Stimulated activated CD8-positive, alpha-beta memory T cell treated with anti-CD3 and anti-CD28 coated beads, Interleukin-7, amount 100 ng/mL, for 4 hours (primary cell): ENCODE results near the gene GMCL2.

Source experiments
- DNase-seq, 2 donors: peaks; one replicate each; pipeline ENCODE4 v3.0.0-alpha.2; 2020; ENCODE audit warnings: low read depth in 2 of 2

GMCL2 gene

DNA sequence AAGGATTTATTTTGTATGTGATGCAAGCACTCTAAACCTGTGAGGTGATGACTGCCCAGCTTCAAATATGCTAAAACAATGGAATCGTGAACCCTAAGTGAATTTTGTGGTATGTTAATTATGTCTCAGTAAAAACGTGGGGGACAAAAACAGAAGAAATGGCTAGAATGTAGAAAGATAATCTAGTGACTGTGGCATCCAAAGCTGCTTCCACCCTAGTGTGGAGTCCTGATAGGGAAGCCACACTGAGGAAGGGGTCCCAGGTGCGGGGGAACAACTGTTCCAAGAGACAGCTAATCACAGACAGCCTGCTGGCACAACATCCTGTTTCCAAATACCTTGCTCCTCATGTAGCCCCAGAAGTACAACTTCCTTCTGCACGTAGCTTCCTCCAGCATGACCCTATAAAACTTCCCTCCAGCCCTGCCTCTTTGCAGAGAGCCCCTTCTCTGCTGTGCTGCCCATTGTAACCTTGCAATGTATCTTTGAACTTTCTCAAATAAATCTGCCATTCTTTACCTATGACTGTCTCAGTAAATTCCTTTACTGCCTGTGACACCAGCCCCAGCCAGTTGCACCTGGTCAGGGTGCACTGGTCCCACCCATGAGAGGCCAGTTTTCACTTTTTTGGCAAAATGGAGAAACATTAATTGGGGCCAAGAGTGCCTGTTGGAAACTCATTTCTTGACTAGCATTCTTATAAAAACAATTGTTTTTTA is 4.9 kb downstream of the GMCL2 start:
- DNase-seq: no peak

DNA sequence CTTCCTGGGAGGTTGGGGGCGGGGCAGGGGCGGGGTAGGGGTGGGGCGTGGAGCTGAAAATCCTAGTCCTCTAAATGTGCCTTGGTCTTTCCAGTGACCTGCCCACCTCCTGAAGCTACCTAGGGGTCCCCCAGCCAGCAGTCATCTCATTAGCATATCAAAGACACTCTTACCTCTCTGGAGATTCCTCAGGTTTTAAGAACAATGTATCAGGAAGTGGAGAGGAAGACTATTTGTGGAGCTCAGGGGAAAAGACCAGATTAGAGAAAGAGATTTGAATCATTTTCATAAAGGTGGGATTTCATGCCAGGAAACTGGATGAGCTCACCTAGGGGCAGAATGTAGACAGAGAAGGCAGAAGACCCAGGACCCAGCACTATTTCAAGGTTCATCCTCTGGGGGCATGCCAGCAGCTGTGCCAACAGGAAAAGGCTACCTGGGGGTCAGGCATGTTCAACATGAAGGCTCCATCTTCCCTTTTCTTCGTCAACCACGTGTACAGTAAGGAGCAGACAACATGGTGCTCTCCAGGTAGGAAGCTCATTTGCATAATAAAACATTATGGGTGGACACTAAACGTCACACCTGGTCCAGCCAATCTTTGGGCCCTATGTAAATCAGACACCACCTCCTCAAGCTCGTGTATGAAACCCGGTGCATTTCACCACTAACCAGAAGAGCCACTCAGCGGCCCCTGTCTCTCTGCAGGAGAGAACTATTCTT is 6.9 kb downstream of the GMCL2 start:
- no peak for DNase-seq

DNA sequence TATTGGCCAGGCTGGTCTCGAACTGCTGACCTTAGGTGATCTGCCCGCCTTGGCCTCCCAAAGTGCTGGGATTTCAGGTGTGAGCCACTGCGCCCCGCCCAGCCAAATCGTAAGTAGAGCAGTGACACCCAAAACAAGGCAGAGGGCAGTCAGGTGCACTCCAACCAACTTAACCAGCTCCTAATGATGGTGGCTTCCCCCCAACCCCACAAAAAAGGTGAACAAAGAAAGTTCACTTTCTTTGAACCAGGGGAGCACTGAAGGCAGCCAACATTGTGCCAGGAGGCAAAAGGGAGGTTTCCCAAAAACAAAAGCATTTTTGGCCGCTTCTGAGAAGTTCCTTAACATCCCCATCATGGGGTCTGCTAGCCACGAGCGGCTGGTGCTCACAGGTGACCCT is 9.6 kb downstream of the GMCL2 start:
- no peak for DNase-seq

DNA sequence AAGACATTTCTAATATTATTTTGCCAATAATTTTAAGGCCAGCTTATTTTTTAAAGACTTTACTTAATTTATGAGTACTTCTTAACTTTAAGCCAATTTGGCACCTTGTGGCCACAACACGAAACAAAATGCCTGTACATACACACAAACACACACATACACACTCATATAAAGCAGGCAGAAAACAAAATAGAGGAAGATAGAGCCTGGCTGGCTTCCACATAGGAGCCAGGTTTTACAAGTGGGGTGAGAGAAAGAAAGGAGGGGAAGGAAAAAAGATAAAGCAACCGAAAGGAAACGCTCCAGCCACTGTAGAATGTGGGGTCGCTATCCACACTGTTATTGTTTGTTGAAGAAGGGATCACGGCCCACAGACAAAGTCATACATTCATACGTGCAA is 10.4 kb downstream of the GMCL2 start:
- DNase-seq: no peak

DNA sequence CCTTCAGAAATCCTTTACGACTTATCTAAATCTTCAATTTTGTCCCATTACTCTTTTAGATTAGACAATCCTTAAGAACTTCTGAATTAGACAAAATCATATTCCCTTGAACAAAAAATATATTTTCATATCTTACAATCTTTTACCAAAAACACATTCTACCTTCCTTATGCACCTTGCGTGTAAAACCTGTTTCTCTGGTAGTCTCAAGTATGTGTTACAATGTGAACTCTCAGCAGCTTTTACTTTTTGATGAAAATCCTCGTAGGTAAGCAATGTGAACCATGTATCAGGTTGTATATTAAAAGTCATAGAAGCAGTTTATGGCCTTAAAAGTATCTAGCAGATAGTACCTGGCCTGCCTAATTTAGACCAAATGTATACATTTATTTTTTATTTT is 12.7 kb downstream of the GMCL2 start:
- DNase-seq: no peak

DNA sequence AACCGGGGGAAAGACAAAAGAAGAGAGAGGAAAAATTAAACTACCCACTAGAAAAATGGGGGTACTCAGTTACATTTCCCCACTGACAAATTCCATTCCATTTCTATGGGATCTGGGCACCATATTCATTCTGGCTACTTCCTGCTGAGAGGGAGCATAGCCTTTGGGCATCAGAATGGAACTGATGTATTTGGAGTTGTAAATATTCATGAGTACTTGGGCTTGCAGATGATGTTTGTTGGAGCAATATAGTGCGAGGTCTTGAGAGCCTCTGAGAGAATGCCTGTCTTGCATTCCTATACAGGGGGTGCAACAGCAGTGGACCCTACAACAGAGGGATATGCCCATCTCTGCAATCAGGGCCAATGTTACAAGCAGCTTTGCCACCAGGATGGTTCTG is 16.7 kb downstream of the GMCL2 start:
- no peak for DNase-seq

DNA sequence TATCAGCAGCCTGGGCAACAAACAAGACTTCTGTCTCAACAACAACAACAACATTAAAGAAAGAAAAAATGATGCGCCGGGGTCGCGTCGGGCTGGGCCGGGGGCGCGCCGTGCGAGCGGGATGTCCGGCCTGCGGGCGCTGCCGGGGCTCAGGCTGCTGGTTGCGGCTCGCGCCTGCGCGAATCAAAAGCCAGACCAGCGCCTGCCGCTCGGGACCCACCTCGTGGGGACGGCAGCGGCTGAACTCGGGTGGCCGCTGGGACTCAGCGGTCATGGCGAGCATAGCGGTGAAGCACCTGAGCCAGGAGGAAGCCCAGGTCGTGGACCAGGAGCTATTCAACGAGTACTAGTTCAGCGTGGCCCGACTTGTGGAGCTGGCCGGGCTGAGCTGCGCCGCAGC is 21.6 kb downstream of the GMCL2 start:
- no peak for DNase-seq

DNA sequence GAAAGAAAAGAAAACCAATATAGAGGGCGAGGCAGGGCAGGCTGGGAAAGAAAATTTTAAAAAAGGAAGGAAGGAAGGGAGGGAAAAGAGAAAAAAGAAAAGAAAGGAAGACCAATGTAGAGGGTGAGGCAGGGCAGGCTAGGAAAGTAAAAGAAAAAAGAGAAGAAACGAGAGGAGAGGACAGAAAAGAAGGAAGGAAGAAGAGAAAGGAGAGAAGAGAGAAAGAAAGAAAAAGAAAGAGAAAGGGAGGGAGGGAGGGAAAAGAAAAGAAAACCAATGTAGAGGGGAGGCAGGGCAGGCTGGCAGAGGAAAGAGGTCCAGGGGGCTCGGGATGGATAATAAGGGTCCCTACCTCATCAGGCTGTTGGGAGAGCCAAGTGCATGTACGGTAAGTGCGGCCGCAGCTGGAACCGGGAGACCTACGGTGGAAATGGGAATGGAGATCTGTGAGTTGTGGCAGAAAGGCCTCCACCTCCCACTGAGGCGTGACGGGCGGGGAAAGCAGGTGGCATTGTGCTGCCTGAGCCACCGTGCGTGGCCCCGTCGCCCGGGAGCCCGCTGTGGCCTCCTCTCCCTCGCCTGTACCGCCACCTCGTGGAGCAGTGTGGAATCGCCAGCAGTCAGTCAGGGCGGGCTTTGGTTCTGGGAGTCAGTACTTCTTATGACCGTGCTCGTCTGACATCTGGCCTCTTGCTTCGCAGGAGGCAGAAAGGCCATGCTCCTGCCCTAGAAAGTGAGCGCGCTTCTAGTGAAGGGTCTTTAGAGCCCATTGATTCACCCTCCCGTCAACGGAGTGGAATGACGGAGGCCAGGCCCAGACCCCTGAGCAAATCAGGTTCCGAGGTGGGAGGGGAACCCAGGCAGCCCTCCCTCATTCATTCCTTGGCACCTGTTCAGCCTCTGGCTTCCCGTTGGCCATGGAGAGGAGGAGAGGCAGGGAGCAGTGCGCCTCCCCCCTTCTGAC is 23.1 kb downstream of the GMCL2 start:
- peak; percentile 78 to 86 for DNase-seq

DNA sequence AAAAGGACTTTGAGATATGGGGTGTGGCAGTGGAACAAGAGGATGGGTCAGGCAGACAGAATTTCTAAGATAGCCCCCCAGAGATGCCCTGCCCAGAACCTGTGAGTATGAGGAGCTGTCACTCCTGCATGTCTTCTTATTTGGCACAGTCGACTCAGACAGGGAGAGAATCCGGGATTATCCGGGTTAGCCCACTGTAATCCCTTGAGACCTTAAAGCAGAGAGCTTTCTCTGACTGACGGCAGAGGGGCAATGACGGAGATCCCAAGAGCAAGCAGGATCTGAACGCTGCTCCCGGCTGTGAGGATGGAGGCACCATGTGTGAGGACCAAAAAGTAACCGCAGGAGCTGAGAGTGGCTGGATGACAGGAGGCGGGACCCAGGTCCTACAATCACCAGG is 24.7 kb downstream of the GMCL2 start:
- DNase-seq: no peak

DNA sequence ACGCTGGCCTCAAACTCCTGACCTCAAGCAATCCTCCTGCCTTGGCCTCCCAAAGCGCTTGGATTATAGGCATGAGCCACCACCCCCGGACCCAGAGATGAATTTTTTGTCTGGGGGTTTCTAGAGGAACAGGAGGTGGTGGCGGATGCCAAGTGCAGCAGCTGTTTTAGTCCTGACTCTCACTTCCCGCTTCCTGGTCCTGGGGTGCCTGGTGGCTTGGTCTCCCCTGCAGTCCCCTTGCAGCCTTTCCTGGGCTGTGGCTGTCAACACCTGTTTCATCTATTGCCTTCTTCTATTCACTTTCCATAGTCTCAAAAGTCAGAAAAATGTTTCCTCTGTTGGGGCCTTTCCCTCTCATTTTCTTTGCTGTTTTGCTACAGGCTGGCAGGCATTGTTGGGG is 27.0 kb downstream of the GMCL2 start:
- DNase-seq: no peak

DNA sequence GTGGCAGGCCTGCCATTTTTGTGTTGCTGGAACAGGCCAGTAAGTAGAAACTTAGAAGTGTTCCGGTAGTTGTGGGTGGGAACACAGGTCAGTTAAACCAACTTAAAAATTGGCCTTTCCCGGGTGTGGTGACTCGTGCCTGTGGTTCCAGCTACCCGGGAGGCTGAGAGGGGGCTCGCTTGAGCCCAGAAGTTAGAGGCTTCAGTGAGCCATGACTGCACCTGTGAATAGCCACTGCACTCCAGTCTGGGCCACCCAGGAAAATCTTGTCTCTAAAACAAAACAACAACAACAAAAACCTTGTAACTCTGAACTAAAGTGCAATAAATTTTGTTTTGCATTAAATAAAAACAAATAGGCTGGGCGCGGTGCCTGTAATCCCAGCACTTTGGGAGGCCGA is 32.1 kb downstream of the GMCL2 start:
- DNase-seq: no peak

DNA sequence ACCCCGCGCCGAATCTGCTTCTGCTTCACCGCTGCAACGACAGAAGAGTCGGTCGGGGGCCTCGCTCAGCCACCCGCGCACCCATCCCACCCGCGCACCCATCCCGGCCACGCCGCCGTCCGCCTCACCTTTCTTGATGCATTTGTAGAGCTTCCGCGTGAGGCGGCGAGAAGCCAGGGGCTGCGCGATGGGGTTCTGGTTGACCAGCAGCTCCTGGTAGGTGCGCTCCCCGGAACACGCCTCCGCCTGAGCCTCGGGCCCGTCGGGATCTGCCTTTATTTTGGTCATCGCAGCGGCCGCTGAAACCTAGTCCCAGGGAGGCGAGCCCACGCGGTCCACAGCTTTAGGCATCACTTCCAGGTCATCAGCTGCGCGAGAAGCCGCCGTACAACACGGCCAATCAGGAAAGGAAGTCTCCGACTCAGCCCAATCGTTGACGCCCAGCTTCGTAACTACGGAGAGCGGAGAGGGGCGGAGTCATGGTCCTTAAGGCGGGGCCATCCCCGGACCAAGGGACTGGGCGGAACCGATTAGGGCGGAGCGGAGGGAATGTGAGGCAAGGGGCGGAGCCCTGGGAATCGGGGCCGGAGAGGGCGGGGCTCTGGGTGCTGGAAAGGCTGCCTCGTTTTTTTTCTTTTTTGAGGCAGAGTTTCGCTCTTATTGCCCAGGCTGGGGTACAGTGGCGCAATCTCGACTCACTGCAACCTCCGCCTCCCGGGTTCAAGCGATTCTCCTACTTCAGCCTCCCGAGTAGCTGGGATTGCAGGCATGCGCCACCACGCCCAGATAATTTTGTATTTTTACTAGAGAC is 33.4 kb downstream of the GMCL2 start, which contains the start of gene NHP2:
Gene NHP2 (minus strand): TSS at position 356 of the 811 bp plus-strand sequence. CDS start 68 bp downstream, at position 288.
- peak; percentile 95 to 97 for DNase-seq

DNA sequence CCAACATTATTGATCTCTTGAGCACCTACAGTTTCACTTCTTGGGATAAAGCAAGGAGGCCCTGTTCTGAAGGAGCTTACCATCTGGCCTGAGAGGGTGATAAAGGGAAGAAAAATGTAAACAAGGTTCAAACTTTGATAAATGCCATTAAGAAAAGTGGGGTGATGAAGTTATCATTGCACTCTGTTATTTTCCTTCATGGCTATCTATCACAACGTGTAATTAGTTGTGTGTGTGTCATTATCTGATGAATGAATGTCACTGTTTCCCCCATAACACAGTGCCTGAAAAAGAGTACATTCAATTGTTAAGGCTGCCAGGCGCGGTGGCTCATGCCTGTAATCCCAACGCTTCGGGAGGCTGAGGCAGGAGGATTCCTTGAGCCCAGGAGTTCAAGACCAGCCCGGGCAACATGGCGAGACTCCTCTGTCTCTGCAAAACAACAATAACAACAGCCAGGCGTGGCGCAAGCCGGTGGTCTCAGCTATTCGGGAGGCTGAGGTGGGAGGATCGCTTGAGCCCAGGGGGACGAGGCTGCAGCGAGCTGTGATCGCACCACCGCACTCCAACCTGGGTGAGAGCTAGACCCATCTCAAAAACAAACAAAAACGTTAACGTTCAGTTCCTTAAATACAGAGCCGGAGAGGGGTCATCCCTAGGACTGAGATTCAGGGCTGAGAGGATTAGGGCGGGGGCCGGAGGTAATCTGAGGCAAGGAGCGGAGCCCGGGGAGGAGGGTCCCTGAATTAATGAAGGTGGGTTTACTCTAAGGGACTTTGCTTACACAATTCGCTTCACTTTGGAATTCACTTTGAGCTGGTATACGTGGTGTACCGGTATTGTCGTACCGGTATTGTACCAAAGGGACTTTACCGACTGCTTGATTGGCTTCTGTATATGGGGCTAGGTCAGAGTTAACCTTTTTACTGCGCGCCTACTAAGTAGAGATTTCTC is 34.4 kb downstream of the GMCL2 start:
- no peak for DNase-seq

DNA sequence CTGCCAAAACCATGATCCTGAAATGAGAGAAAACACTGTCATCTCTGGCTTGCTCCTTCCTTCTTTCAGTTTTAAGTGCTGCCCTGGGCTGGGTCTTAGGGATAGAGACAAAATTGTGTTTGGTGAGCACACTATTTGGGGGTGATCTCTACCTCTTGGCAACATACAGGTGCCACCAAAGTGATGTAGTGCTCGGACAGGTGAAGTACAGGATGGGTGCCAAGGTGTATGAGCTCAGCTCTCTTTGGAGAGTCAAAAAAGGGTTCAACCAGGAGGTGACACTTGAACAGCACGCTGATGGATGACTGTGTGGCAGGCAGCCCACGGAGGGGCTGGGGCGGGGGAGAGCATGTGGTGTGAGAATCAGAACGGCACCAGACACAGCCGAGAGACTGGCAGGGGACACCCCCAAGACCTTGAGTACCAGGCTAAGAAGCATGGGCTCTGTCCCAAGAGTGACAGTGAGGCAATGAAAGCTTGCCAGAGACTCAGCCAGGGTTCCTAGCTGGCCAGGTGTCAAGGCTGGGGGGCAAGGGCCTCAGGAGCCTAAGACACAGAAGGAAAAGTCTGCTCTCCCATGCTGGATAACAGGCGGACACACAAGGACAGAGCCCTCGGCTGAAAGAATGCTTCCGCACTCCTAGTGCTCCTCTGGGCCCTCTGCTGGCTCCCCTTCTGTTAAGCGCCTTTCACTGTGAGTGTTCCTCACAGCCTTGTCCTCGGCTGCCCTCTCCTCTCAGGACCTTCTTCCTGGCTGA is 36.0 kb downstream of the GMCL2 start:
- DNase-seq: no peak

DNA sequence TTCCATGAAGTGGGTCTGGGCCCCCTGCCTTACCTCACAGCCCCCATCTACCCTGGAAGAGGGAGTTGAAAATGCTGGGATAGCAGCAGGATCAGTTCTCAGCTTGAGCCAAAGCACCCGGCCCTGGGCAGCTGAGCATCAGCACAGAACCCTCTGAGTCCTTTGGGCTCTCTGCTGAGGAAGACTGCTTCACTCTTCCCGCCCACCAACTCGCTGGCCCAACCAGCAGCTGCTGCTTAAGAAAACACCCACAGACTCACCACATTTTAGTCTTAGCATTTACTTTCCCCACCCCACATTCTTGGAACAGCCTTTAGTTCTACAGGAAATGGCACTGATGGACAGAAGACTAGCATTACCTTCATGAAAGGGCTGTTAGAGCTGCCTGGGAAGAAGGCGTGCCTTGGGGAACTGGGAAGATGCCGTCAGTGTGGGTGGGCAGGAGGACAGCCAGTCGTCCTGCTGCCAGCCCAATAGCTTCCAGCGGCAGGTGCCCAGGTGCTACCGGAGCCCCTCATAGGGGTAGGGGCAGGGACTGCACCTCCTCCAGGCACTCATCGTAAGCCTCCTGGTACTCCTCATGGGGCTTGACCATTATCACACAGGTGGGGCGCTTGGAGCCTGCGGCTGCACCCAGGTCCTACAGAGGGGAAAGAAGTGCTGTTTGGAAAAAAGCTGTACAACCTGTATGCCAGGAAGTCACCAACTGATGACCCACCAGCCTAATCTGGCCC is 37.8 kb downstream of the GMCL2 start:
- no peak for DNase-seq

DNA sequence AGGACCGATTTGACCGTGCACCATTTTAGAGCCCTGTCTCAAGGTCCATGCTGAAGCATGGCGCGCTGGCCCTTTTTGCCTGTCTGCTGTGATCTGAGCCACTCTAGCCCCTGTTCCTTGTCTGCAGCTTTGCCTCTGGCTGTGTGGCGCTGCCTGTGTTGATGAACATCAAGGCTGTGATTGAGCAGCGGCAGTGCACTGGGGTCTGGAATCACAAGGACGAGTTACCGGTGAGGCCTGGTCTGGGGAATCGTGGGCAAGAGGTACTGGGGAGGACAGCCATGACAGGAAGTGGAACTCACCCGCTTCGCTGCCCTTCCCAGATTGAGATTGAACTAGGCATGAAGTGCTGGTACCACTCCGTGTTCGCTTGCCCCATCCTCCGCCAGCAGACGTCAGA is 39.8 kb downstream of the GMCL2 start:
- no peak for DNase-seq

DNA sequence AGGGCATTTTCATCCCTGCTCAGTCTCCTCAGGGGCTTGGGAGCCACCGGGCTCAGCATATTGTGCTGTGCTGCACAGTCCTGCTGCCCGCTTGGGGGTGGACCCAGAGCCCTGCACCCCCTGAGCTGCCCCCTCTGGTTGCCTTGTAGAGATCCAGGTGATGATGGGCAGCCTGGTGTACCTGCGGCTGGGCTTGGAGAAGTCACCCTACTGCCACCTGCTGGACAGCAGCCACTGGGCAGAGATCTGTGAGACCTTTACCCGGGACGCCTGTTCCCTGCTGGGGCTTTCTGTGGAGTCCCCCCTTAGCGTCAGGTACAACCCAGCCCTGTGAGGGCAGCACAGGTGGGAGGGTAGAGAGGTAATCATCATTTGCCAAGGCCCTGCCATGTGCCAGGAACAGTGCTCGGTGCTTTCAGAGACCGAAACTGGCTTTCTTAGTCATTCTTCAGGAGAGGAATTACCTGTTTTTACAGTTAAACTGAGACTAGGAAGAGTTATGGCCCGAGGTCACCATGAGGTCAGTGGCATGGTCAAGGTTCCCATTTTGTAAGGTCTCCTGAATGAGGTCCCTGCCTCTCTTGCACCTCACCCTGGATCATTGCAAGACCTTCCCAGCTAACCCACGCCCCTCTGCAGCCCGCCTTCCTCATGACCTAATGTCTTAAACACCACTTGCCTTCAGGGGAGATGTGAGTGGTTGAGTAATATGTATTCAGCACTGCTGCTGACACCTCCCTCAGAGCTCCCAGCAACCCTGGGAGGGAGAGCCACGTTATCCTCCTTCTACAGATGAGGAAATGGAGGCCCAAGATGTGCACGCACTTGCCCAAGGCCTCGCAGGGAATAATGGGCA is 41.0 kb downstream of the GMCL2 start:
- DNase-seq: peak; percentile 41 to 60

DNA sequence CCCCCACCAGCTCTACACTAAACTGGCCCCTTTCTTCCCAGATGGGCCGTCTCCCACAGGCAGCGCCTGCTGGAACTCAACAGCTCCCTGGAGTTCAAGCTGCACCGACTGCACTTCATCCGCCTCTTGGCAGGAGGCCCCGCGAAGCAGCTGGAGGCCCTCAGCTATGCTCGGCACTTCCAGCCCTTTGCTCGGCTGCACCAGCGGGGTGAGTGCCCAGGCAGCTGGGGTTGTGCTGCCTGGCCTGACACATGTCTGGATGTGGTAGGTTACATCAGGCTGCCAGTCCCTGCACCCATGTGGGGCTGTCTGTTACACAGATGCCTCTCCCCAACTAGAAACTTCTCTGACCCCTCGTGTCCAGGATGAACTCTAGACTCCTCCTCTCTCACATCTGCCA is 43.3 kb downstream of the GMCL2 start:
- DNase-seq: no peak
